NCI-H510A treated with DMSO at 0.1 percent for 48 hours (cell line): ENCODE data around the gene SH3GLB2.
A peak's percentile ranks its signal among the peaks of the same experiment; 100 is the strongest.

Experiments used
- DNase-seq: peaks from one replicate; lab custom pipeline; 2025; lab: John Stamatoyannopoulos, UW

Gene SH3GLB2

GRCh38 chr9:129028192-129028966 lies at the start of gene SH3GLB2:
Gene SH3GLB2 (minus strand): TSS chr9:129028331. CDS start chr9:129028154, 177 bp downstream.
- DNase-seq = peak; percentile 87

GRCh38 chr9:129077236-129077635 lies 49.1 kb upstream of the SH3GLB2 start:
- DNase-seq = no peak

- DNase-seq = no peak
Observed at GRCh38 chr9:129076640-129077037, 48.5 kb upstream of the SH3GLB2 start.

GRCh38 chr9:129075996-129076639 lies 48.0 kb upstream of the SH3GLB2 start:
- DNase-seq = no peak

- no peak for DNase-seq
Observed at GRCh38 chr9:129074106-129074505, 46.0 kb upstream of the SH3GLB2 start.

- DNase-seq = no peak
Observed at GRCh38 chr9:129073404-129073803, 45.3 kb upstream of the SH3GLB2 start.

GRCh38 chr9:129072171-129072570 lies 44.0 kb upstream of the SH3GLB2 start:
- no peak for DNase-seq

- DNase-seq = no peak
Observed at GRCh38 chr9:129071526-129072126, 43.5 kb upstream of the SH3GLB2 start.

GRCh38 chr9:129070696-129071525 lies 42.8 kb upstream of the SH3GLB2 start:
- no peak for DNase-seq

- no peak for DNase-seq
Observed at GRCh38 chr9:129069862-129070641, 41.9 kb upstream of the SH3GLB2 start.

- DNase-seq = no peak
Observed at GRCh38 chr9:129068990-129069861, 41.1 kb upstream of the SH3GLB2 start.

GRCh38 chr9:129068110-129068509 lies 40.0 kb upstream of the SH3GLB2 start:
- no peak for DNase-seq

- no peak for DNase-seq
Observed at GRCh38 chr9:129064499-129064908, 36.4 kb upstream of the SH3GLB2 start.

GRCh38 chr9:129063061-129063460 lies 34.9 kb upstream of the SH3GLB2 start:
- DNase-seq = no peak

- DNase-seq = no peak
Observed at GRCh38 chr9:129060991-129061390, 32.9 kb upstream of the SH3GLB2 start.

- no peak for DNase-seq
Observed at GRCh38 chr9:129059796-129060785, 32.0 kb upstream of the SH3GLB2 start.

GRCh38 chr9:129058965-129059795 lies 31.0 kb upstream of the SH3GLB2 start:
- no peak for DNase-seq

GRCh38 chr9:129054163-129054851 lies 26.2 kb upstream of the SH3GLB2 start:
- no peak for DNase-seq
